ENCODE measurements around the gene KCNIP4.

DNA sequence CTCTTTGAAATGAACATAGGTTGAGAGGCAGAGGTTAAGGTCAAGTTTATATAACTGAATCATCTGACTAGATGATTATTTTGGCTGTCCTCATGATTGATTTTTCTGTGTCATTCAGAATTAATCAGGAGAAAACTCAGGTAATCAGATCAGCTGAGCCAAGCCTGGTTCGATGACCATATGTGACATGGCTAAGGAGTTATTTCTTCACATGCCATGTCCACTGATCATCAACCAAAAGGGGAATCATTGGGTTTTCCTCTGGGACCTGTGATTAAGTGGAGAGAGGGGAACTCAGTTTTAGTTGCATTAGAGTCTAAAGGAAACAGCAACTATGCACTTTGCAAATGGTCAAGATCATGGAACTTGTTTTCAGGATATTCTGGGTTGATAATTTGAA, 1268.6 kb downstream of the KCNIP4 start:
- TF ChIP-seq POLR2A (IDR thresholded peaks at IDR 0.05; ENCODE audit: low read depth) (no peak), POLR2AphosphoS5 (IDR thresholded peaks at IDR 0.05) (no peak)
- TF ChIP-seq, protein P1, sequence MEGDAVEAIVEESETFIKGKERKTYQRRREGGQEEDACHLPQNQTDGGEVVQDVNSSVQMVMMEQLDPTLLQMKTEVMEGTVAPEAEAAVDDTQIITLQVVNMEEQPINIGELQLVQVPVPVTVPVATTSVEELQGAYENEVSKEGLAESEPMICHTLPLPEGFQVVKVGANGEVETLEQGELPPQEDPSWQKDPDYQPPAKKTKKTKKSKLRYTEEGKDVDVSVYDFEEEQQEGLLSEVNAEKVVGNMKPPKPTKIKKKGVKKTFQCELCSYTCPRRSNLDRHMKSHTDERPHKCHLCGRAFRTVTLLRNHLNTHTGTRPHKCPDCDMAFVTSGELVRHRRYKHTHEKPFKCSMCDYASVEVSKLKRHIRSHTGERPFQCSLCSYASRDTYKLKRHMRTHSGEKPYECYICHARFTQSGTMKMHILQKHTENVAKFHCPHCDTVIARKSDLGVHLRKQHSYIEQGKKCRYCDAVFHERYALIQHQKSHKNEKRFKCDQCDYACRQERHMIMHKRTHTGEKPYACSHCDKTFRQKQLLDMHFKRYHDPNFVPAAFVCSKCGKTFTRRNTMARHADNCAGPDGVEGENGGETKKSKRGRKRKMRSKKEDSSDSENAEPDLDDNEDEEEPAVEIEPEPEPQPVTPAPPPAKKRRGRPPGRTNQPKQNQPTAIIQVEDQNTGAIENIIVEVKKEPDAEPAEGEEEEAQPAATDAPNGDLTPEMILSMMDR (IDR thresholded peaks at IDR 0.05) = no peak

All from esophagus muscularis mucosa (tissue), 3 donors.